Gastroesophageal sphincter (tissue), 4 donors: Measurements from ENCODE around the gene TRMT112. TPM values are rescaled to one million over a fixed set of nuclear protein-coding genes. Genes with fewer than 3 reads are reported as not detected.

ENCODE experiments used
- ATAC-seq: fragments of 150-250 bp; one replicate; pipeline ENCODE4 v1.9.1; 2016; ENCODE audit warnings: mild to moderate bottlenecking, moderate library complexity
- H3K27ac ChIP-seq, 4 donors: fragments of 200-600 bp; sonication (generic) in 3 of 4; 1 replicate in 3 of 4; 2 replicates in 1 of 4; pipeline ENCODE4 v1.5.1; 2016 to 2019
- H3K27me3 ChIP-seq: fragments of 200-600 bp; sonication (generic); one replicate; pipeline ENCODE4 v1.5.1; 2019
- H3K36me3 ChIP-seq, 2 donors: fragments of 200-600 bp; sonication (generic); one replicate each; pipeline ENCODE4 v1.5.1; 2019; ENCODE audit warnings: control low read depth in 1 of 2
- H3K4me1 ChIP-seq, 3 donors: fragments of 200-600 bp; sonication (generic); 1 replicate in 2 of 3; 2 replicates in 1 of 3; pipeline ENCODE4 v1.5.1; 2016 to 2019; ENCODE audit warnings: control low read depth in 2 of 3
- H3K4me3 ChIP-seq, 2 donors: fragments of 200-600 bp; sonication (generic); one replicate each; pipeline ENCODE4 v1.5.1; 2019; ENCODE audit warnings: mild to moderate bottlenecking in 1 of 2, moderate library complexity in 1 of 2
- H3K9me3 ChIP-seq, 3 donors: fragments of 200-600 bp; sonication (generic); one replicate each; pipeline ENCODE4 v1.5.1; 2017 to 2019; ENCODE audit warnings: control low read depth in 2 of 3
- CTCF ChIP-seq, 4 experiments: fragments of 200-600 bp in 2 of 4; fragments of 450-650 bp in 2 of 4; sonication (generic) in 1 of 4; IDR thresholded peaks; one replicate each; pipeline ENCODE4 v1.5.1; 2017 to 2019; ENCODE audit warnings: antibody characterized with exemption in 4 of 4, mild to moderate bottlenecking in 2 of 4, moderate library complexity in 2 of 4
- EP300 ChIP-seq: sonication (generic); formaldehyde crosslinking; IDR thresholded peaks from one replicate; pipeline ENCODE4 v1.6.1; 2017; ENCODE audit warnings: antibody characterized with exemption, mild to moderate bottlenecking
- POLR2A ChIP-seq, 2 donors: fragments of 450-650 bp; IDR thresholded peaks; one replicate each; pipeline ENCODE4 v1.6.1; 2017; ENCODE audit warnings: antibody characterized with exemption in 2 of 2, mild to moderate bottlenecking in 2 of 2, moderate library complexity in 1 of 2
- POLR2AphosphoS5 ChIP-seq: sonication (generic); formaldehyde crosslinking; IDR thresholded peaks from one replicate; pipeline ENCODE4 v1.6.1; 2017; ENCODE audit warnings: antibody characterized with exemption
- whole genome bisulfite sequencing, 2 donors: methylation state at CpG; one replicate each; pipeline ENCODE4 v1.1.5; 2018; ENCODE audit warnings: low coverage in 1 of 2; 5-methylcytosine and 5-hydroxymethylcytosine counted together
- total RNA-seq, 4 donors: library from RNA; depleted of rRNA; stranded (reverse); fragments of >200 nt; gene quantifications; one replicate each; pipeline ENCODE4 v1.1.0, GENCODE V29; 2016

TRMT112 gene
- total RNA-seq, 4 donors from 2014 or later = 180 to 267 (median 218) TPM

- H3K27ac ChIP-seq = no peak overlapping the region
- H3K27me3 ChIP-seq = no peaks in the 10 kb centered on the region
- H3K36me3 ChIP-seq = no peaks in the 10 kb centered on the region
- H3K9me3 ChIP-seq = no peaks in the 10 kb centered on the region
- TF ChIP-seq POLR2AphosphoS5 (no peak), CTCF (IDR thresholded peaks at IDR 0.05) (no peak), EP300 (no peak), POLR2A (IDR thresholded peaks at IDR 0.05) (no peak)
- ATAC-seq = no peak
- H3K4me3 ChIP-seq = no peak overlapping the region
- H3K4me1 ChIP-seq = peaks cover 0 to 26% (median 10%) of the 10 kb centered on the region in 3 donors
- WGBS, 2 donors = 86% methylated on average over 10 of the region's 28 CpGs; no CpG with 5 or more reads in 1 of the 2 donors
Measured at GRCh38 chr11:64344787-64345186, 27.4 kb upstream of the TRMT112 start.

GRCh38 chr11:64343767-64344559 is 26.6 kb upstream of the TRMT112 start:
- no peak for ATAC-seq
- TF ChIP-seq EP300 (no peak), CTCF (IDR thresholded peaks at IDR 0.05) (peak in 1 of 4 experiments; percentile 27), POLR2AphosphoS5 (no peak)
- H3K27me3 ChIP-seq = no peaks in the 10 kb centered on the region

GRCh38 chr11:64342869-64343745 is 25.7 kb upstream of the TRMT112 start:
- TF ChIP-seq CTCF (IDR thresholded peaks at IDR 0.05) (no peak), POLR2A (IDR thresholded peaks at IDR 0.05) (no peak), EP300 (no peak), POLR2AphosphoS5 (no peak)
- Histone ChIP-seq H3K4me1 (peaks cover 0 to 26% (median 10%) of the 10 kb centered on the region in 3 donors), H3K4me3 (peak overlapping the region; percentile 20 to 48), H3K27ac (peak overlapping the region in 3 of 4 donors; percentile 82 to 86 (median 84)), H3K27me3 (no peaks in the 10 kb centered on the region), H3K9me3 (no peaks in the 10 kb centered on the region), H3K36me3 (no peaks in the 10 kb centered on the region)
- ATAC-seq = no peak
- WGBS, 2 donors = 17 to 19% methylated on average over 3 to 5 of the region's 29 CpGs

More at GRCh38 chr11:64343767-64344559, 26.6 kb upstream of the TRMT112 start:
- no peaks in the 10 kb centered on the region for H3K36me3 ChIP-seq
- H3K4me3 ChIP-seq = no peak overlapping the region
- H3K9me3 ChIP-seq = no peaks in the 10 kb centered on the region
- peaks cover 0 to 26% (median 10%) of the 10 kb centered on the region in 3 donors for H3K4me1 ChIP-seq
- no peak overlapping the region for H3K27ac ChIP-seq
- WGBS, 2 donors = 40% methylated on average over 1 of the region's 18 CpGs; no CpG with 5 or more reads in 1 of the 2 donors

GRCh38 chr11:64341851-64342791 is 24.8 kb upstream of the TRMT112 start:
- H3K27me3 ChIP-seq = no peaks in the 10 kb centered on the region
- no peaks in the 10 kb centered on the region for H3K36me3 ChIP-seq
- peak overlapping the region; percentile 67 to 86 (median 83) for H3K27ac ChIP-seq
- peaks cover 0 to 26% (median 10%) of the 10 kb centered on the region in 3 donors for H3K4me1 ChIP-seq
- TF ChIP-seq POLR2A (IDR thresholded peaks at IDR 0.05) (peak in 1 of 2 donors; percentile 20), POLR2AphosphoS5 (peak; percentile 64), CTCF (IDR thresholded peaks at IDR 0.05) (peak in 3 of 4 experiments; percentile 70 to 76 (median 73)), EP300 (no peak)
- peak; percentile 95 for ATAC-seq
- H3K9me3 ChIP-seq = no peaks in the 10 kb centered on the region
- peak overlapping the region; percentile 20 to 48 for H3K4me3 ChIP-seq
- 11% methylated on average over 8 of the region's 55 CpGs; no CpG with 5 or more reads in 1 of the 2 donors for WGBS, 2 donors
